Stimulated activated CD4-positive, alpha-beta T cell treated with anti-CD3 and anti-CD28 coated beads, Interleukin-12 subunit alpha, Interleukin-12 subunit beta, amount 100 ng/mL, for 24 hours (primary cell): ENCODE results near the gene PGRMC2.

Source experiments
- DNase-seq, 2 experiments: peaks; one replicate each; pipeline ENCODE4 v3.0.0-alpha.2; 2020; ENCODE audit warnings: low read depth in 2 of 2

PGRMC2 gene

GRCh38 chr4:128298852-128299251 is 11.2 kb upstream of the PGRMC2 start:
- no peak for DNase-seq

GRCh38 chr4:128298146-128298758 is 10.6 kb upstream of the PGRMC2 start:
- no peak for DNase-seq

- no peak for DNase-seq
Observed at GRCh38 chr4:128295255-128295654, 7.6 kb upstream of the PGRMC2 start.

GRCh38 chr4:128294464-128294863 is 6.9 kb upstream of the PGRMC2 start:
- no peak for DNase-seq

GRCh38 chr4:128292349-128292748 is 4.7 kb upstream of the PGRMC2 start:
- no peak for DNase-seq

- no peak for DNase-seq
Observed at GRCh38 chr4:128291096-128291495, 3.5 kb upstream of the PGRMC2 start.

GRCh38 chr4:128290526-128290925 is 2.9 kb upstream of the PGRMC2 start:
- no peak for DNase-seq

- no peak for DNase-seq
Observed at GRCh38 chr4:128289523-128290158, 2.0 kb upstream of the PGRMC2 start.

GRCh38 chr4:128288689-128289106 is 1.1 kb upstream of the PGRMC2 start:
- DNase-seq, result no peak

GRCh38 chr4:128287871-128288688 is 467 bp upstream of the PGRMC2 start:
- peak; percentile 99 to 100 for DNase-seq

GRCh38 chr4:128286474-128287058 is 1.0 kb downstream of the PGRMC2 start:
- no peak for DNase-seq

GRCh38 chr4:128285085-128285997 is 2.3 kb downstream of the PGRMC2 start:
- DNase-seq, result no peak

- no peak for DNase-seq
Observed at GRCh38 chr4:128284317-128284716, 3.3 kb downstream of the PGRMC2 start.

- no peak for DNase-seq
Observed at GRCh38 chr4:128283071-128283470, 4.5 kb downstream of the PGRMC2 start.

- no peak for DNase-seq
Observed at GRCh38 chr4:128282516-128282915, 5.1 kb downstream of the PGRMC2 start.

GRCh38 chr4:128281354-128281753 is 6.3 kb downstream of the PGRMC2 start:
- no peak for DNase-seq

- DNase-seq, result no peak
Observed at GRCh38 chr4:128279624-128280225, 7.9 kb downstream of the PGRMC2 start.

GRCh38 chr4:128277856-128278255 is 9.8 kb downstream of the PGRMC2 start:
- no peak for DNase-seq

GRCh38 chr4:128275346-128275745 is 12.3 kb downstream of the PGRMC2 start:
- DNase-seq, result no peak

GRCh38 chr4:128271551-128271950 is 16.1 kb downstream of the PGRMC2 start:
- no peak for DNase-seq

GRCh38 chr4:128268970-128269369 is 18.6 kb downstream of the PGRMC2 start:
- no peak for DNase-seq
